ENCODE results near the gene PCDHA4. TPM values are rescaled to one million over a fixed set of nuclear protein-coding genes. Genes with fewer than 3 reads are reported as not detected.
"Not testable (repeated sequence)": the region's sequence is repeated elsewhere in the genome, so short reads cannot be mapped to it uniquely, and the experiment has no call there.

Gene PCDHA4
- total RNA-seq (2014; rRNA removed; shearing (Covaris generic); ENCODE audit: low replicate concordance): 10.8 and 11.5 TPM in 2 replicates

DNA sequence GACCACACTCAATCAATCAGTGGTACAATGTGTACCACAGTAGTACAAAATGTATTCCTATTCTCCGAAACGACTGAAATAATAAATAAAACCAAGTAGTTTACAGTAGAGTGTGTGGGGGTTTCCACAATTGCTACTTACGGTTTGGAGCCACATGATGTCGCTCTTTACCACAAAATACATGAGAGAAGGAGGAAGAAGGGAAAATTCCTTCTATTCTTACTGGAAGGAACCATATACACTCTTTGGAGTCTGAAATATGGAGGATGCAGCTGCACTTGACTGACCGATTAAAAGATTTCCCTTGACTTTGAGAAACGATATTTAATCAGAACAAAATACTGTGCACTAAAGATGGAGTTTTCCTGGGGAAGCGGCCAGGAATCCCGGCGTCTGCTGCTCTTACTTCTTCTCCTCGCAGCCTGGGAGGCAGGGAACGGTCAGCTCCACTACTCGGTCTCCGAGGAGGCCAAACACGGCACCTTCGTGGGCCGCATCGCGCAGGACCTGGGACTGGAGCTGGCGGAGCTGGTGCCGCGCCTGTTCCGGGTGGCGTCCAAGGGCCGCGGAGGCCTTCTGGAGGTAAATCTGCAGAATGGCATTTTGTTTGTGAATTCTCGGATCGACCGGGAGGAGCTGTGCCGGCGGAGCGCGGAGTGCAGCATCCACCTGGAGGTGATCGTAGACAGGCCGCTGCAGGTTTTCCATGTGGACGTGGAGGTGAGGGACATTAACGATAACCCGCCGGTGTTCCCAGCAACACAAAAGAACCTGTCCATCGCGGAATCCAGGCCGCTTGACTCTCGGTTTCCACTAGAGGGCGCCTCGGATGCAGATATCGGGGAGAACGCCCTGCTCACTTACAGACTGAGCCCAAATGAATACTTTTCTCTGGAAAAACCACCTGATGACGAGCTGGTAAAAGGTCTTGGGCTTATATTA is at the start of gene PCDHA4:
TSS of gene PCDHA4 (plus strand) at position 235 of the 942 bp plus-strand sequence.
- DNase-seq (ENCODE audit: low read depth): peak; percentile 69
- in situ Hi-C loops (cut with HindIII; ENCODE audit: low pct_unique_long_range_greater_than_20kb, low sequenced_read_pairs): no loop called here

GRCh38 chr5:140764177-140764973 is 42.5 kb upstream of the PCDHA4 start:
- DNase-seq (ENCODE audit: low read depth): peak; percentile 18
- in situ Hi-C loops (cut with HindIII; ENCODE audit: low pct_unique_long_range_greater_than_20kb, low sequenced_read_pairs): no loop called here

DNA sequence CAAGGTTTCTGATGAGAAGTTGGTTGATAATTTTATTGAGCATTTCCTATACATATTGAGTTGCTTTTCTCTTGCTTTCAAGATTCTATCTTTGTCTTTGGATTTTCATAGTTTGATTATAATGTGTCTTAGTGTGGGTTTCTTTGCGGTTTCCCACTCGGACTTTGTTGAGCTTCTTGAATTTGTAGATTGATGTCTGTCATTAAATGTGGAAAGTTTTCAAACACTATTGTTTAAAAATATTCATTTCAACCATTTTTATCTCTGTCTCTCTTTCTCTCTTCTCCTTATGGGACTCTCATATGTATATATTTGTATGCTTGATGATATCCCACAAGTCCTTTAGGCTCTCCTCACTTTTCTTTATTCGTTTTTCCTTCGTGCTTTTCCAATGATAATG is 39.4 kb upstream of the PCDHA4 start:
- in situ Hi-C loops (cut with HindIII; ENCODE audit: low pct_unique_long_range_greater_than_20kb, low sequenced_read_pairs): no loop called here
- no peak for DNase-seq (ENCODE audit: low read depth)

DNA sequence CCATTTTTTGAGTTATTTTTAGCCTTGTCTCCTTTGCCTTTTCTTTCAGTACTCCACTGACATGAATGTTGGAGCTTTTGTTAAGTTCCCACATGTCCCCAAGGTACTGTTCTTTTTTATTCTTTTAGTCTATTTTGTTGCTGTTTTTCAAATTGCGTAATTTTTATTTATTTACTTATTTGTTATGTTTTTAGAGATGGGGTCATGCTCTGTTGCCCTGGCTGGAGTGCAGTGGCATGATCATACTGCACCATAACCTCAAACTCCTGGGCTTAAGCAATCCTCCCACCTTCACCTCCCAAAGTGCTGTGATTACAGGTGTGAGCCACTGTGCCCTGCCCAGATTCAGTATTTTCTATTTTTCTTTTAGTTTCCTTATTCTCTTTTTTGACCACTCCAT is 26.4 kb upstream of the PCDHA4 start:
- in situ Hi-C loops (cut with HindIII; ENCODE audit: low pct_unique_long_range_greater_than_20kb, low sequenced_read_pairs): no loop called here
- DNase-seq (ENCODE audit: low read depth): no peak

DNA sequence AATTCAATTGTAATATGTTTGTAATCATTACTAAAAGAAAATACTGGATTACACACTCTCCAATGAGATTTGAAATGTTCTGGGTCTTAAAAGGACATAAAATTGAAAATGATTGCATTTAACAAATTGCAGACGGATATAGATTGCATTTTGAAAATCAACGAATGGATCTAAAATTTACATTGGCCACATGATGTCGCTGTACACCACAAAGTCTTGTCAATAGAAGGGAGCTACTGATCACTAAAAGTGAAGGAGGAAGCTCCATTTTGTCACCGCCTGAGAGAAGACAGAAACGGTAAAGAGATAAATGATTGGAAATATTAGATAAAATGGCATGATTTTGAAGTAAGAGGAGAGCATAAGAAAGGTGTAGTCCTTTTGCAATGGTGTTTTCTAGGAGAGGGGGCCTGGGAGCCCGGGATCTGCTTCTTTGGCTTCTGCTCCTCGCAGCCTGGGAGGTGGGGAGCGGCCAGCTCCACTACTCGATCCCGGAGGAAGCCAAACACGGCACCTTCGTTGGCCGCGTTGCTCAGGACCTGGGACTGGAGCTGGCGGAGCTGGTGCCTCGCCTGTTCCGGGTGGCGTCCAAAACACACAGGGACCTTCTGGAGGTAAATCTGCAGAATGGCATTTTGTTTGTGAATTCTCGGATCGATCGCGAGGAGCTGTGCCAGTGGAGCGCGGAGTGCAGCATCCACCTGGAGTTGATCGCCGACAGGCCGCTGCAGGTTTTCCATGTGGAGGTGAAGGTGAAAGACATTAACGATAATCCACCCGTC is 20.8 kb upstream of the PCDHA4 start, which contains the start of gene PCDHA1:
TSS of gene PCDHA1 (plus strand) at position 236 of the 782 bp plus-strand sequence.
- in situ Hi-C loops (cut with HindIII; ENCODE audit: low pct_unique_long_range_greater_than_20kb, low sequenced_read_pairs): no loop called here
- DNase-seq (ENCODE audit: low read depth): no peak

- not testable (repeated sequence) for DNase-seq (ENCODE audit: low read depth)
Measured at GRCh38 chr5:140787422-140787821, 19.4 kb upstream of the PCDHA4 start.

GRCh38 chr5:140787849-140788504 is 18.9 kb upstream of the PCDHA4 start:
- DNase-seq (ENCODE audit: low read depth); in situ Hi-C loops (cut with HindIII; ENCODE audit: low pct_unique_long_range_greater_than_20kb, low sequenced_read_pairs): not testable (repeated sequence)

More at GRCh38 chr5:140787422-140787821, 19.4 kb upstream of the PCDHA4 start:
- in situ Hi-C loops (cut with HindIII; ENCODE audit: low pct_unique_long_range_greater_than_20kb, low sequenced_read_pairs): not testable (repeated sequence)

- in situ Hi-C loops (cut with HindIII; ENCODE audit: low pct_unique_long_range_greater_than_20kb, low sequenced_read_pairs): no loop called here
- DNase-seq (ENCODE audit: low read depth): no peak
Measured at GRCh38 chr5:140791089-140791488, 15.8 kb upstream of the PCDHA4 start.

- in situ Hi-C loops (cut with HindIII; ENCODE audit: low pct_unique_long_range_greater_than_20kb, low sequenced_read_pairs): no loop called here
- DNase-seq (ENCODE audit: low read depth): no peak
Measured at GRCh38 chr5:140794595-140795258, 12.1 kb upstream of the PCDHA4 start, which contains the start of gene PCDHA2. PCDHA2 (plus strand) TSS chr5:140794852.

DNA sequence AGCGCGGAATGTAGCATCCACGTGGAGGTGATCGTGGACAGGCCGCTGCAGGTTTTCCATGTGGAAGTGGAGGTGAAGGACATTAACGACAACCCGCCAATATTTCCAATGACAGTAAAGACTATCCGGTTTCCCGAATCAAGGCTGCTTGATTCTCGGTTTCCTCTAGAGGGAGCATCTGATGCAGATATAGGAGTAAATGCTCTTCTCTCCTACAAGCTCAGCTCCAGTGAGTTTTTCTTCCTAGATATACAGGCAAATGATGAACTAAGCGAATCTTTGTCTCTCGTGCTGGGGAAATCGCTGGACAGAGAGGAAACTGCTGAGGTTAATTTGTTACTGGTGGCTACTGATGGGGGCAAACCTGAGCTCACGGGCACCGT is 11.6 kb upstream of the PCDHA4 start:
- DNase-seq (ENCODE audit: low read depth): no peak
- in situ Hi-C loops (cut with HindIII; ENCODE audit: low pct_unique_long_range_greater_than_20kb, low sequenced_read_pairs): no loop called here

DNA sequence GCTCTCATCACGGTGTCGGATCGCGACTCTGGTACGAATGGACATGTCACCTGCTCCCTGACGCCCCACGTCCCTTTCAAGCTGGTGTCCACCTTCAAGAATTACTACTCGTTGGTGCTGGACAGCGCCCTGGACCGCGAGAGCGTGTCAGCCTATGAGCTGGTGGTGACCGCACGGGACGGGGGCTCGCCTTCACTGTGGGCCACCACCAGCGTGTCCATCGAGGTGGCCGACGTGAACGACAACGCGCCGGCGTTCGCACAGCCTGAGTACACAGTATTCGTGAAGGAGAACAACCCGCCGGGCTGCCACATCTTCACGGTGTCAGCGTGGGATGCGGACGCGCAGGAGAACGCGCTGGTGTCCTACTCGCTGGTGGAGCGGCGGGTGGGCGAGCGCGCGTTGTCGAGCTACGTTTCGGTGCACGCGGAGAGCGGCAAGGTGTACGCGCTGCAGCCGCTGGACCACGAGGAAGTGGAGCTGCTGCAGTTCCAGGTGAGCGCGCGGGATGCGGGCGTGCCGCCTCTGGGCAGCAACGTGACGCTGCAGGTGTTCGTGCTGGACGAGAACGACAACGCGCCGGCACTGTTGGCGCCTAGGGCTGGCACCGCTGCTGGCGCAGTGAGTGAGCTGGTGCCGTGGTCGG is 10.7 kb upstream of the PCDHA4 start:
- DNase-seq (ENCODE audit: low read depth); in situ Hi-C loops (cut with HindIII; ENCODE audit: low pct_unique_long_range_greater_than_20kb, low sequenced_read_pairs): not testable (repeated sequence)

GRCh38 chr5:140796718-140797095 is 10.2 kb upstream of the PCDHA4 start:
- in situ Hi-C loops (cut with HindIII; ENCODE audit: low pct_unique_long_range_greater_than_20kb, low sequenced_read_pairs): no loop called here
- DNase-seq (ENCODE audit: low read depth): no peak

GRCh38 chr5:140800816-140801493 is 5.9 kb upstream of the PCDHA4 start, which contains the start of gene PCDHA3:
PCDHA3 (plus strand) TSS chr5:140801057.
- in situ Hi-C loops (cut with HindIII; ENCODE audit: low pct_unique_long_range_greater_than_20kb, low sequenced_read_pairs): no loop called here
- DNase-seq (ENCODE audit: low read depth): no peak

DNA sequence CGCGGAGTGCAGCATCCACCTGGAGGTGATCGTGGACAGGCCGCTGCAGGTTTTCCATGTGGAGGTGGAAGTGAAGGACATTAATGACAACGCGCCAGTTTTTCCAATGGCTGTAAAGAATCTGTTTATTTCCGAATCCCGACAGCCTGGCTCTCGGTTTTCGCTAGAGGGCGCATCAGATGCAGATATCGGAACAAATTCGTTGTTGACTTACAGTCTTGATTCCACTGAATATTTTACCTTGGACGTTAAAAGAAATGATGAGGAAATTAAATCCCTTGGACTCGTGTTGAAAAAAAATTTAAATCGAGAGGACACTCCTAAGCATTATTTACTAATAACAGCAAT is 5.4 kb upstream of the PCDHA4 start:
- DNase-seq (ENCODE audit: low read depth): no peak
- in situ Hi-C loops (cut with HindIII; ENCODE audit: low pct_unique_long_range_greater_than_20kb, low sequenced_read_pairs): no loop called here

DNA sequence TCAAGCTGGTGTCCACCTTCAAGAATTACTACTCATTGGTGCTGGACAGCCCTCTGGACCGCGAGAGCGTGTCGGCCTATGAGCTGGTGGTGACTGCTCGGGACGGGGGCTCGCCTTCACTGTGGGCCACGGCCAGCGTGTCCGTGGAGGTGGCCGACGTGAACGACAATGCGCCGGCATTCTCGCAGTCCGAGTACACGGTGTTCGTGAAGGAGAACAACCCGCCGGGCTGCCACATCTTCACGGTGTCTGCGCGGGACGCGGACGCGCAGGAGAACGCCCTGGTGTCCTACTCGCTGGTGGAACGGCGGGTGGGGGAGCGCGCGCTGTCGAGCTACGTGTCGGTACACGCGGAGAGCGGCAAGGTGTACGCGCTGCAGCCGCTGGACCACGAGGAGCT is 4.5 kb upstream of the PCDHA4 start:
- in situ Hi-C loops (cut with HindIII; ENCODE audit: low pct_unique_long_range_greater_than_20kb, low sequenced_read_pairs); DNase-seq (ENCODE audit: low read depth): not testable (repeated sequence)

GRCh38 chr5:140802781-140803271 is 4.0 kb upstream of the PCDHA4 start:
- in situ Hi-C loops (cut with HindIII; ENCODE audit: low pct_unique_long_range_greater_than_20kb, low sequenced_read_pairs): no loop called here
- no peak for DNase-seq (ENCODE audit: low read depth)

All from Caki2 (cell line).